WTC11 (cell line): ENCODE data around the gene DBI. TPM values are rescaled to one million over a fixed set of nuclear protein-coding genes. Genes with fewer than 3 reads are reported as not detected.

ENCODE experiments used
- ATAC-seq: fragments of 200-7000 bp; cut with Tn5 transposase; 2 replicates; pipeline ENCODE4 v1.10.0; 2021; ENCODE audit warnings: mild to moderate bottlenecking, moderate library complexity
- CTCF ChIA-PET: fragments of 300-600 bp; sonication (Branson Sonifier 250); formaldehyde crosslinking; loops from one replicate; lab custom pipeline; 2021; ENCODE audit warnings: antibody characterized with exemption; lab: Charles Lee
- POLR2A ChIA-PET: fragments of 350-600 bp; sonication (Branson Sonifier 250); formaldehyde crosslinking; loops from one replicate; lab custom pipeline; 2021; ENCODE audit warnings: antibody characterized with exemption; lab: Charles Lee
- DNase-seq: peaks from one replicate; pipeline ENCODE4 v3.0.0; 2021; ENCODE audit warnings: low spot score
- H3K27ac Mint-ChIP-seq: 2 replicates; pipeline ENCODE4 v1.8.0; 2021; ENCODE audit warnings: mixed read lengths
- H3K27me3 Mint-ChIP-seq: 2 replicates; pipeline ENCODE4 v1.8.0; 2021; ENCODE audit warnings: low read depth, mild to moderate bottlenecking, moderate library complexity, mixed read lengths
- H3K36me3 Mint-ChIP-seq: 2 replicates; pipeline ENCODE4 v1.8.0; 2021; ENCODE audit warnings: mixed read lengths
- H3K4me1 Mint-ChIP-seq: 2 replicates; pipeline ENCODE4 v1.8.0; 2022; ENCODE audit warnings: mixed read lengths
- H3K4me3 Mint-ChIP-seq: 2 replicates; pipeline ENCODE4 v1.8.0; 2021; ENCODE audit warnings: mild to moderate bottlenecking, moderate library complexity, mixed read lengths
- H3K9me3 Mint-ChIP-seq: 2 replicates; pipeline ENCODE4 v1.8.0; 2021; ENCODE audit warnings: mixed read lengths
- CREB1 ChIP-seq: sonication (generic); formaldehyde crosslinking; IDR thresholded peaks from 2 replicates; pipeline ENCODE4 v1.8.0; 2023; ENCODE audit warnings: mild to moderate bottlenecking, missing genetic modification reagents
- FOXP1 ChIP-seq: sonication (generic); formaldehyde crosslinking; IDR thresholded peaks from 2 replicates; pipeline ENCODE4 v1.8.0; 2022; ENCODE audit warnings: missing genetic modification reagents, mild to moderate bottlenecking, moderate library complexity, borderline replicate concordance
- GRHL2 ChIP-seq: fragments of 250-450 bp; sonication (Bioruptor Pico); IDR thresholded peaks from 2 replicates; pipeline ENCODE4 v1.8.0; 2022; ENCODE audit warnings: mild to moderate bottlenecking, moderate library complexity; ENCODE audit not compliant: insufficient replicate concordance, severe bottlenecking
- GTF2I ChIP-seq: fragments of 250-450 bp; sonication (Bioruptor Pico); conservative IDR thresholded peaks from 2 replicates; pipeline ENCODE4 v1.4.0; 2021; ENCODE audit warnings: mild to moderate bottlenecking
- KAT7 ChIP-seq: sonication (generic); formaldehyde crosslinking; IDR thresholded peaks from 2 replicates; pipeline ENCODE4 v1.8.1; 2023; ENCODE audit warnings: missing genetic modification reagents, mild to moderate bottlenecking, borderline replicate concordance
- MXD4 ChIP-seq: fragments of 250-450 bp; sonication (Bioruptor Pico); IDR thresholded peaks from 2 replicates; pipeline ENCODE4 v1.8.0; 2021; ENCODE audit warnings: mild to moderate bottlenecking, moderate library complexity, borderline replicate concordance
- NFYB ChIP-seq: sonication (generic); formaldehyde crosslinking; conservative IDR thresholded peaks from 2 replicates; pipeline ENCODE4 v1.8.0; 2022; ENCODE audit warnings: low read depth, missing genetic modification reagents
- RELA ChIP-seq: sonication (generic); formaldehyde crosslinking; IDR thresholded peaks from 2 replicates; pipeline ENCODE4 v1.8.1; 2022; ENCODE audit warnings: missing genetic modification reagents, mild to moderate bottlenecking, borderline replicate concordance
- RORB ChIP-seq: fragments of 250-450 bp; sonication (Bioruptor Pico); IDR thresholded peaks from 2 replicates; pipeline ENCODE4 v1.9.0; 2021; ENCODE audit warnings: mild to moderate bottlenecking
- TCF7 ChIP-seq: sonication (generic); formaldehyde crosslinking; IDR thresholded peaks from 2 replicates; pipeline ENCODE4 v1.8.0; 2022; ENCODE audit warnings: mild to moderate bottlenecking, low read depth, missing genetic modification reagents, moderate library complexity
- ZNF317 ChIP-seq: sonication (generic); formaldehyde crosslinking; IDR thresholded peaks from 2 replicates; pipeline ENCODE4 v1.8.1; 2023; ENCODE audit warnings: low read depth, mild to moderate bottlenecking, moderate library complexity, missing genetic modification reagents, borderline replicate concordance
- total RNA-seq: library from RNA; stranded (reverse); gene quantifications from 3 replicates; pipeline ENCODE4 v1.2.3, GENCODE V29; 2021
- TF ChIP-seq, protein P1 (sequence below): fragments of 250-450 bp; sonication (Bioruptor Pico); IDR thresholded peaks from 2 replicates; pipeline ENCODE4 v1.9.0; 2021; ENCODE audit warnings: mild to moderate bottlenecking
- TF ChIP-seq, protein P2 (sequence below): sonication (generic); formaldehyde crosslinking; IDR thresholded peaks from 2 replicates; pipeline ENCODE4 v1.8.1; 2023; ENCODE audit warnings: mild to moderate bottlenecking, moderate library complexity, missing genetic modification reagents
- TF ChIP-seq, protein P3 (sequence below): sonication (generic); formaldehyde crosslinking; conservative IDR thresholded peaks from 2 replicates; pipeline ENCODE4 v1.8.1; 2023; ENCODE audit warnings: mild to moderate bottlenecking, low read depth, missing genetic modification reagents, moderate library complexity
- TF ChIP-seq, protein P4 (sequence below): sonication (generic); formaldehyde crosslinking; IDR thresholded peaks from 2 replicates; pipeline ENCODE4 v1.8.1; 2022; ENCODE audit warnings: low read depth, mild to moderate bottlenecking, moderate library complexity, missing genetic modification reagents, borderline replicate concordance
- TF ChIP-seq, protein P5 (sequence below): sonication (generic); formaldehyde crosslinking; IDR thresholded peaks from 2 replicates; pipeline ENCODE4 v1.8.1; 2023; ENCODE audit warnings: mild to moderate bottlenecking, missing genetic modification reagents
- TF ChIP-seq, protein P6 (sequence below): sonication (generic); formaldehyde crosslinking; IDR thresholded peaks from 2 replicates; pipeline ENCODE4 v1.8.0; 2022; ENCODE audit warnings: mild to moderate bottlenecking, missing genetic modification reagents
- TF ChIP-seq, protein P7 (sequence below): sonication (generic); formaldehyde crosslinking; IDR thresholded peaks from 2 replicates; pipeline ENCODE4 v1.8.1; 2023; ENCODE audit warnings: mild to moderate bottlenecking, missing genetic modification reagents, moderate library complexity
- TF ChIP-seq, protein P8 (sequence below): sonication (generic); formaldehyde crosslinking; IDR thresholded peaks from 2 replicates; pipeline ENCODE4 v1.8.0; 2022; ENCODE audit warnings: mild to moderate bottlenecking, missing genetic modification reagents

DBI gene
- total RNA-seq, 1 experiment from 2014 or later: 158 TPM

DNA sequence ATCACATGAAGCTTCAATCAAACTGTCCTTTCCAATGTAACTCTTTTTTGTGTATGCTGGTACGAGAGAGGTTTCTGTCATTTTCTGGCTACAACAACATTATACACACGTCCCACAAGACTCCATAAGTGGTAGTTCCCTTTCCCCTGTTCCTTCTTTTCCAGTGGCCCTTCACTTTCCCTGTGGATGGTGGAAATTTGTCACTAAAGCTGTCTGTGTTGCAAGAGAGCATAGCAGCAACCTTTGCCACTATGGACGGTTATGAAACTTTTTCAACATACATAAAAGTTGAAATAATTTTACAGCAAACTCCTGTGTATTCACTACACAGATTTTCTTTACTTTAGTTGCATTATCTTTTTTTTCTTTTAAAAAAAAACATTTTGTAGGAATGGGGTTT is 18.7 kb downstream of the DBI start:
- ChIA-PET CTCF (interaction anchor here (0.7 kb wide), 2 partner anchors 86 to 507 kb away, joined by 3 read pairs; no protein-coding TSS in a partner anchor), POLR2A (no interaction called here)
- no peaks in the 10 kb centered on the region for H3K36me3 Mint-ChIP-seq
- TF ChIP-seq ZNF317 (no peak), MXD4 (CRISPR knock-in tag) (no peak), TCF7 (CRISPR knock-in tag) (no peak), KAT7 (no peak), CREB1 (CRISPR knock-in tag) (no peak), RORB (no peak)
- TF ChIP-seq, protein P1, sequence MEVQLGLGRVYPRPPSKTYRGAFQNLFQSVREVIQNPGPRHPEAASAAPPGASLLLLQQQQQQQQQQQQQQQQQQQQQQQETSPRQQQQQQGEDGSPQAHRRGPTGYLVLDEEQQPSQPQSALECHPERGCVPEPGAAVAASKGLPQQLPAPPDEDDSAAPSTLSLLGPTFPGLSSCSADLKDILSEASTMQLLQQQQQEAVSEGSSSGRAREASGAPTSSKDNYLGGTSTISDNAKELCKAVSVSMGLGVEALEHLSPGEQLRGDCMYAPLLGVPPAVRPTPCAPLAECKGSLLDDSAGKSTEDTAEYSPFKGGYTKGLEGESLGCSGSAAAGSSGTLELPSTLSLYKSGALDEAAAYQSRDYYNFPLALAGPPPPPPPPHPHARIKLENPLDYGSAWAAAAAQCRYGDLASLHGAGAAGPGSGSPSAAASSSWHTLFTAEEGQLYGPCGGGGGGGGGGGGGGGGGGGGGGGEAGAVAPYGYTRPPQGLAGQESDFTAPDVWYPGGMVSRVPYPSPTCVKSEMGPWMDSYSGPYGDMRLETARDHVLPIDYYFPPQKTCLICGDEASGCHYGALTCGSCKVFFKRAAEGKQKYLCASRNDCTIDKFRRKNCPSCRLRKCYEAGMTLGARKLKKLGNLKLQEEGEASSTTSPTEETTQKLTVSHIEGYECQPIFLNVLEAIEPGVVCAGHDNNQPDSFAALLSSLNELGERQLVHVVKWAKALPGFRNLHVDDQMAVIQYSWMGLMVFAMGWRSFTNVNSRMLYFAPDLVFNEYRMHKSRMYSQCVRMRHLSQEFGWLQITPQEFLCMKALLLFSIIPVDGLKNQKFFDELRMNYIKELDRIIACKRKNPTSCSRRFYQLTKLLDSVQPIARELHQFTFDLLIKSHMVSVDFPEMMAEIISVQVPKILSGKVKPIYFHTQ (CRISPR knock-in tag): no peak
- TF ChIP-seq, protein P2, sequence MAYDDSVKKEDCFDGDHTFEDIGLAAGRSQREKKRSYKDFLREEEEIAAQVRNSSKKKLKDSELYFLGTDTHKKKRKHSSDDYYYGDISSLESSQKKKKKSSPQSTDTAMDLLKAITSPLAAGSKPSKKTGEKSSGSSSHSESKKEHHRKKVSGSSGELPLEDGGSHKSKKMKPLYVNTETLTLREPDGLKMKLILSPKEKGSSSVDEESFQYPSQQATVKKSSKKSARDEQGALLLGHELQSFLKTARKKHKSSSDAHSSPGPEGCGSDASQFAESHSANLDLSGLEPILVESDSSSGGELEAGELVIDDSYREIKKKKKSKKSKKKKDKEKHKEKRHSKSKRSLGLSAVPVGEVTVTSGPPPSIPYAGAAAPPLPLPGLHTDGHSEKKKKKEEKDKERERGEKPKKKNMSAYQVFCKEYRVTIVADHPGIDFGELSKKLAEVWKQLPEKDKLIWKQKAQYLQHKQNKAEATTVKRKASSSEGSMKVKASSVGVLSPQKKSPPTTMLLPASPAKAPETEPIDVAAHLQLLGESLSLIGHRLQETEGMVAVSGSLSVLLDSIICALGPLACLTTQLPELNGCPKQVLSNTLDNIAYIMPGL (CRISPR knock-in tag): no peak
- TF ChIP-seq, protein P3, sequence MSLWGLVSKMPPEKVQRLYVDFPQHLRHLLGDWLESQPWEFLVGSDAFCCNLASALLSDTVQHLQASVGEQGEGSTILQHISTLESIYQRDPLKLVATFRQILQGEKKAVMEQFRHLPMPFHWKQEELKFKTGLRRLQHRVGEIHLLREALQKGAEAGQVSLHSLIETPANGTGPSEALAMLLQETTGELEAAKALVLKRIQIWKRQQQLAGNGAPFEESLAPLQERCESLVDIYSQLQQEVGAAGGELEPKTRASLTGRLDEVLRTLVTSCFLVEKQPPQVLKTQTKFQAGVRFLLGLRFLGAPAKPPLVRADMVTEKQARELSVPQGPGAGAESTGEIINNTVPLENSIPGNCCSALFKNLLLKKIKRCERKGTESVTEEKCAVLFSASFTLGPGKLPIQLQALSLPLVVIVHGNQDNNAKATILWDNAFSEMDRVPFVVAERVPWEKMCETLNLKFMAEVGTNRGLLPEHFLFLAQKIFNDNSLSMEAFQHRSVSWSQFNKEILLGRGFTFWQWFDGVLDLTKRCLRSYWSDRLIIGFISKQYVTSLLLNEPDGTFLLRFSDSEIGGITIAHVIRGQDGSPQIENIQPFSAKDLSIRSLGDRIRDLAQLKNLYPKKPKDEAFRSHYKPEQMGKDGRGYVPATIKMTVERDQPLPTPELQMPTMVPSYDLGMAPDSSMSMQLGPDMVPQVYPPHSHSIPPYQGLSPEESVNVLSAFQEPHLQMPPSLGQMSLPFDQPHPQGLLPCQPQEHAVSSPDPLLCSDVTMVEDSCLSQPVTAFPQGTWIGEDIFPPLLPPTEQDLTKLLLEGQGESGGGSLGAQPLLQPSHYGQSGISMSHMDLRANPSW (CRISPR knock-in tag): no peak
- TF ChIP-seq, protein P4, sequence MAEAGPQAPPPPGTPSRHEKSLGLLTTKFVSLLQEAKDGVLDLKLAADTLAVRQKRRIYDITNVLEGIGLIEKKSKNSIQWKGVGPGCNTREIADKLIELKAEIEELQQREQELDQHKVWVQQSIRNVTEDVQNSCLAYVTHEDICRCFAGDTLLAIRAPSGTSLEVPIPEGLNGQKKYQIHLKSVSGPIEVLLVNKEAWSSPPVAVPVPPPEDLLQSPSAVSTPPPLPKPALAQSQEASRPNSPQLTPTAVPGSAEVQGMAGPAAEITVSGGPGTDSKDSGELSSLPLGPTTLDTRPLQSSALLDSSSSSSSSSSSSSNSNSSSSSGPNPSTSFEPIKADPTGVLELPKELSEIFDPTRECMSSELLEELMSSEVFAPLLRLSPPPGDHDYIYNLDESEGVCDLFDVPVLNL (CRISPR knock-in tag): no peak
- TF ChIP-seq, protein P5, sequence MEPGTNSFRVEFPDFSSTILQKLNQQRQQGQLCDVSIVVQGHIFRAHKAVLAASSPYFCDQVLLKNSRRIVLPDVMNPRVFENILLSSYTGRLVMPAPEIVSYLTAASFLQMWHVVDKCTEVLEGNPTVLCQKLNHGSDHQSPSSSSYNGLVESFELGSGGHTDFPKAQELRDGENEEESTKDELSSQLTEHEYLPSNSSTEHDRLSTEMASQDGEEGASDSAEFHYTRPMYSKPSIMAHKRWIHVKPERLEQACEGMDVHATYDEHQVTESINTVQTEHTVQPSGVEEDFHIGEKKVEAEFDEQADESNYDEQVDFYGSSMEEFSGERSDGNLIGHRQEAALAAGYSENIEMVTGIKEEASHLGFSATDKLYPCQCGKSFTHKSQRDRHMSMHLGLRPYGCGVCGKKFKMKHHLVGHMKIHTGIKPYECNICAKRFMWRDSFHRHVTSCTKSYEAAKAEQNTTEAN (CRISPR knock-in tag): no peak
- TF ChIP-seq, protein P6, sequence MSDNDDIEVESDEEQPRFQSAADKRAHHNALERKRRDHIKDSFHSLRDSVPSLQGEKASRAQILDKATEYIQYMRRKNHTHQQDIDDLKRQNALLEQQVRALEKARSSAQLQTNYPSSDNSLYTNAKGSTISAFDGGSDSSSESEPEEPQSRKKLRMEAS (CRISPR knock-in tag): no peak
- TF ChIP-seq, all 79 proteins: peak for 0
- H3K9me3 Mint-ChIP-seq: no peaks in the 10 kb centered on the region
- no peaks in the 10 kb centered on the region for H3K27me3 Mint-ChIP-seq
- peaks cover 19% of the 10 kb centered on the region for H3K4me1 Mint-ChIP-seq
- DNase-seq: no peak
- H3K27ac Mint-ChIP-seq: no peak overlapping the region
- H3K4me3 Mint-ChIP-seq: no peak overlapping the region
- ATAC-seq: no peak

DNA sequence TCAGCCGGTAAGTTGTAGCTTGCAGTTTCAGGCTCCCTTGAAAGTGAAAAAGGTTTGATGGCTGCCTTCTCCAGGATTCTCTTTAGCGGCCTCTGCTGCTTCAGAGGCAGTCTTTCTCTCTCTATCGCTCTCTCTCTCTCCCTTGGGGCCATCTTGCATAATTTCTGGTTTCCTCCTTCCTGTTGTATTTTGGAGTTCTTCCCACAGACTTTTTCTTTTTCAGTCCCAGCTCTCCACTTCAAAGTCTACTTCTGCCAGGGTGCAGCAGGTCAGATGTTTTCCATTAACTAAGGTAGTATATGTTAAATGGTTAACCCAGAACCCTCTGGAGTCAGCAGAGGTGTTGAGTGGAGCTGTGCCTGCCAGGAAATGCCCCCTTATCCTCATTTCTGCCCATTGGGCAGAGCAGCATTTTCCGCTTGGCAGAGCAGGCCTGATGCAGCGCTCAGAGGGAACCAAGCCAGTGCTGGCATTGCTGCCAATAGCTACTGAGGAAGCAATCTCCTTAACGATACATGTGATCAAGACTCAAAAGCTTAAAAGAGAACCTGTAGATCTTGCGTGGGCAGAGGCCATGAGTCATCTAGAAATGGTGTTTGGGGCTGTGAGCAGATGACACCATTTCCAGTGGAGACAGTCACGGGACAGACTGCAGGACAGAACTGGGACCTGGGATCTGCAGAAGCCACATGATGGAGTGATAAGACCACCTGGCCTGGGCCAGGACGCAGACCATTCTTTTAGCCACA is 20.8 kb downstream of the DBI start:
- ChIA-PET CTCF (interaction anchor here (1.3 kb wide), 1 partner anchor 76 kb away, joined by 4 read pairs; no protein-coding TSS in a partner anchor), POLR2A (no interaction called here)
- no peak overlapping the region for H3K4me3 Mint-ChIP-seq
- no peak overlapping the region for H3K27ac Mint-ChIP-seq
- peaks cover 19% of the 10 kb centered on the region for H3K4me1 Mint-ChIP-seq
- no peaks in the 10 kb centered on the region for H3K27me3 Mint-ChIP-seq
- DNase-seq (no peak), ATAC-seq (no peak)
- no peaks in the 10 kb centered on the region for H3K36me3 Mint-ChIP-seq
- H3K9me3 Mint-ChIP-seq: no peaks in the 10 kb centered on the region
- TF ChIP-seq, protein P7, sequence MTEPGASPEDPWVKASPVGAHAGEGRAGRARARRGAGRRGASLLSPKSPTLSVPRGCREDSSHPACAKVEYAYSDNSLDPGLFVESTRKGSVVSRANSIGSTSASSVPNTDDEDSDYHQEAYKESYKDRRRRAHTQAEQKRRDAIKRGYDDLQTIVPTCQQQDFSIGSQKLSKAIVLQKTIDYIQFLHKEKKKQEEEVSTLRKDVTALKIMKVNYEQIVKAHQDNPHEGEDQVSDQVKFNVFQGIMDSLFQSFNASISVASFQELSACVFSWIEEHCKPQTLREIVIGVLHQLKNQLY (CRISPR knock-in tag): no peak
- TF ChIP-seq GTF2I (CRISPR knock-in tag) (no peak), NFYB (CRISPR knock-in tag) (no peak), GRHL2 (CRISPR knock-in tag) (no peak), TCF7 (CRISPR knock-in tag) (no peak), ZNF317 (no peak), RELA (CRISPR knock-in tag) (no peak), FOXP1 (CRISPR knock-in tag) (no peak)
- TF ChIP-seq, protein P2 (CRISPR knock-in tag): no peak
- TF ChIP-seq, protein P8, sequence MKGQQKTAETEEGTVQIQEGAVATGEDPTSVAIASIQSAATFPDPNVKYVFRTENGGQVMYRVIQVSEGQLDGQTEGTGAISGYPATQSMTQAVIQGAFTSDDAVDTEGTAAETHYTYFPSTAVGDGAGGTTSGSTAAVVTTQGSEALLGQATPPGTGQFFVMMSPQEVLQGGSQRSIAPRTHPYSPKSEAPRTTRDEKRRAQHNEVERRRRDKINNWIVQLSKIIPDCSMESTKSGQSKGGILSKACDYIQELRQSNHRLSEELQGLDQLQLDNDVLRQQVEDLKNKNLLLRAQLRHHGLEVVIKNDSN (CRISPR knock-in tag): no peak
